Esophagus squamous epithelium (tissue), 4 donors: ENCODE results near the gene PKM.

Experiments used
- POLR2A ChIP-seq, 4 donors: fragments of 450-650 bp; IDR thresholded peaks; one replicate each; pipeline ENCODE4 v1.6.1; 2017; ENCODE audit warnings: antibody characterized with exemption in 4 of 4, mild to moderate bottlenecking in 4 of 4, moderate library complexity in 3 of 4
- TF ChIP-seq, protein P1 (sequence below), 6 experiments: fragments of 450-650 bp in 4 of 6; fragments of 200-600 bp in 2 of 6; sonication (generic) in 2 of 6; IDR thresholded peaks; one replicate each; pipeline ENCODE4 v1.5.1; 2016 to 2019; ENCODE audit warnings: antibody characterized with exemption in 6 of 6, mild to moderate bottlenecking in 4 of 6, moderate library complexity in 4 of 6

GRCh38 chr15:72180761-72181324 lies 50.1 kb downstream of the PKM start:
- TF ChIP-seq POLR2A (IDR thresholded peaks at IDR 0.05): no peak
- TF ChIP-seq, protein P1, sequence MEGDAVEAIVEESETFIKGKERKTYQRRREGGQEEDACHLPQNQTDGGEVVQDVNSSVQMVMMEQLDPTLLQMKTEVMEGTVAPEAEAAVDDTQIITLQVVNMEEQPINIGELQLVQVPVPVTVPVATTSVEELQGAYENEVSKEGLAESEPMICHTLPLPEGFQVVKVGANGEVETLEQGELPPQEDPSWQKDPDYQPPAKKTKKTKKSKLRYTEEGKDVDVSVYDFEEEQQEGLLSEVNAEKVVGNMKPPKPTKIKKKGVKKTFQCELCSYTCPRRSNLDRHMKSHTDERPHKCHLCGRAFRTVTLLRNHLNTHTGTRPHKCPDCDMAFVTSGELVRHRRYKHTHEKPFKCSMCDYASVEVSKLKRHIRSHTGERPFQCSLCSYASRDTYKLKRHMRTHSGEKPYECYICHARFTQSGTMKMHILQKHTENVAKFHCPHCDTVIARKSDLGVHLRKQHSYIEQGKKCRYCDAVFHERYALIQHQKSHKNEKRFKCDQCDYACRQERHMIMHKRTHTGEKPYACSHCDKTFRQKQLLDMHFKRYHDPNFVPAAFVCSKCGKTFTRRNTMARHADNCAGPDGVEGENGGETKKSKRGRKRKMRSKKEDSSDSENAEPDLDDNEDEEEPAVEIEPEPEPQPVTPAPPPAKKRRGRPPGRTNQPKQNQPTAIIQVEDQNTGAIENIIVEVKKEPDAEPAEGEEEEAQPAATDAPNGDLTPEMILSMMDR (IDR thresholded peaks at IDR 0.05): no peak
